NCI-H1092 treated with DMSO at 0.1 percent for 48 hours (cell line): ENCODE data around the gene NAA38.
"Not testable (repeated sequence)": the region's sequence is repeated elsewhere in the genome, so short reads cannot be mapped to it uniquely, and the experiment has no call there.

Experiments used
- DNase-seq: peaks from one replicate; lab custom pipeline; 2025; lab: John Stamatoyannopoulos, UW

NAA38 gene

DNA sequence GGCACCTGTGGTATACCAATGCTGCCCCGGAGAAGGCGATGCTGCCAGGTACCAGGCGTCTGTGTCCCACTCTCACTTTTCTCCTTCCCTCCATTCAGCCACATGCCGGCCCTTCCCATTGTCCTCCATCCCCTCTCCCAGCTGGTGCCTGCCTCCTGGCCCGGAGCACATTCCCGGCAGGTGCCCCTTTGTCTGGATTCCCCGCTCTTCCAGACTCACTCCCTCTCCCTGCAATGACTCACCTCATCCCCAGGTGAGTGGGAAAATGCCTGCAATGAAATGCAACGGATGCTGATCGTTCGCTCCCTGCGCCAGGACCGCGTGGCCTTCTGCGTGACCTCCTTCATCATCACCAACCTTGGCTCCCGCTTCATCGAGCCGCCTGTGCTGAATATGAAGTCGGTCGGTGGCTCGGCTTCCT is 33.8 kb downstream of the NAA38 start:
- no peak for DNase-seq

DNA sequence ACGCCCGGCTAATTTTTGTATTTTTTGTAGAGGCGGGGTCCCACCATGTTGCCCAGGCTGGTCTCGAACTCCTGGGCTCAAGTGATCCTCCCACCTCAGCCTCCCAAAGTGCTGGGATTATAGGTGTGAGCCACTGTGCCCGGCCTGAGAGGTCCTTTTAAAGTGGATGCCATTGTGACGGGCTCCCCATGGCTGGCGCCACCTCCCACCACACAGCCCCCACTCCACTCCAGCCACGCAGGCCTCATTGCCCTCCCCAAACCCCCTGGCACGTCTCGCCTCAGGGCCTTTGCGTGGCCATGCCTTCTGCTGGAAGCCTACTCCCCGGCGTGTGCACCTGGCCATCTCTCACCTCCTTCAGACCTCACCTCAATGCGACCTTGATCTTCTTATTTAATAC is 35.2 kb downstream of the NAA38 start:
- no peak for DNase-seq

DNA sequence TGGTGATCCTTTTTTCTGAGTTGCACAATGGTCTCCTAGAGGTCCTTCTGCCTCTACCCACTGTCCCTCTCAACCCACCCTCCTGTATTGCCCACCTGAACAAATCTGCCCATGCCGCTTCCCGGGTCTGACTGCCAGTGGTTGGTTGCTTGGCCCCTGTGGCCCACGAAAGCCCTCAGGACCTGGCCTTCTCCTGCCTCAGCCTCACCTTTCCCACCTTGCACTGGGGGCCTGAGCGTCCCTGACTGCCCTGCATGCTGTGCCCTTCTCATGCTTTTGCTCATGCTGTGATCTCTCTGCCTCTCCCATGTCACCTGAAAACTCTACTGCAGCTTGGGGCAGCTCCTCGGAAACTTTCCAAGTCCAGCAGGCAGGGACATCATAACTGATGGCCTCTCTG is 37.1 kb downstream of the NAA38 start:
- no peak for DNase-seq

DNA sequence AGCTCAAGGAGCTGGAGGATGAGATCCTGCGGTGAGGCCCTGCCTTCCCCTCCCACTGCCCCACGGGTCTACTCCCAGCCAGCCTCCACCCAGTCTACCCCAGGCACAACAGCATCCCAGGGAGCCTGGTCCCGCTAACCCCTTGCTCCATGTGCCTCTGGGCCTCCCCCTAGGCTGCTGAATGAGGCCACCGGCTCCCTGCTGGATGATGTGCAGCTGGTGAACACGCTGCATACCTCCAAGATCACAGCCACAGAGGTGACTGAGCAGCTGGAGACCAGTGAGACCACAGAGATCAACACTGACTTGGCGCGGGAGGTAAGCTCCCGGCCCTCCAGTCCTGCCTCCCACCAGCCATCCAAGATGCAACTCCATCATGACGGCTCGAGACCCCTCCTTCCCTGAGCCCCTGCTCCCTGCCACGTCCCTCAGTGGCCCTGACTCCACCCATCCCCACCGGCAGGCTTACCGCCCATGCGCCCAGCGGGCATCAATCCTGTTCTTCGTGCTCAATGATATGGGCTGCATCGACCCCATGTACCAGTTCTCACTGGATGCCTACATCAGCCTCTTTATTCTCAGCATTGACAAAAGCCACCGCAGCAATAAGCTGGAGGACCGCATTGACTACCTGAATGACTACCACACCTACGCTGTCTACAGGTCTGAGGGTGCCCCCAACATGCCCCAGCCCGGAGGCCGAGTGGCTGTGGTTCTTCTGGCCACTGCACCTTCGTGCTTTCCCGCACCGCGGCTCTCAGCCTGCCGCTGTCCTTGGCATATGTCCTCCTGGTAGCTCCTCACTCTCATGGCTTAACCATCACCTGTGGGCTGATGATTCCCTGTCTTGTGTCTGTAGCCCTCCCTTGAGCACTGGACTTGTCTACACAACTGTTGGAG is 38.4 kb downstream of the NAA38 start:
- DNase-seq = no peak

DNA sequence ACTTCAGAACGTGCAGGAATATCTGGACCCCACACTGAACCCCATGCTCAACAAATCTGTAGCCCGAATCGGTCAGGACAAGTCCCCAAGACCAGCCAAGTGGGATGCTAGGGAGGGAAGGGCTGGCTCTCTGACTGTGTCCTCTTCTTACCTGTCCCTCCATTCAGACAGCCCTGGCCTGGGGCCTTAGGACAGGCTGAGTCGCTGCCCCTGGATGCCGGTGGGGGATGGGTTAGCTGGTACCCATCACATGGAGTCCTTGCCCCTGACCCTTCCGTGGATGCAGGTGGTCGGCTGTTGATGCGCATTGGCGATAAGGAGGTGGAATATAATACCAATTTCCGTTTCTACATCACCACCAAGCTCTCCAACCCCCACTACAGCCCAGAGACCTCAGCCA is 39.3 kb downstream of the NAA38 start:
- no peak for DNase-seq

DNA sequence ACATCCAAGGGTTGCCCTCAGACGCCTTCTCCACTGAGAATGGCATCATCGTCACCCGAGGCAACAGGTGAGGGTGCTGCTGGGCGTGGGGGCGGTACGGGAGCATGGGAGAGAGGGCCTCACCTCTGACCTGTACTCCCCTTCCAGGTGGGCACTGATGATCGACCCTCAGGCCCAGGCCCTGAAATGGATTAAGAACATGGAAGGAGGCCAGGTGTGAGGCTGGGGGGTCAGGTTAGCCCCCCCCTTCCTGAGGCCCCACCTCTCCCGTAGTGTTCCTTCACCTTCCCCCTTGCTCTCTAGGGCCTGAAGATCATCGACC is 39.8 kb downstream of the NAA38 start:
- DNase-seq = no peak

DNA sequence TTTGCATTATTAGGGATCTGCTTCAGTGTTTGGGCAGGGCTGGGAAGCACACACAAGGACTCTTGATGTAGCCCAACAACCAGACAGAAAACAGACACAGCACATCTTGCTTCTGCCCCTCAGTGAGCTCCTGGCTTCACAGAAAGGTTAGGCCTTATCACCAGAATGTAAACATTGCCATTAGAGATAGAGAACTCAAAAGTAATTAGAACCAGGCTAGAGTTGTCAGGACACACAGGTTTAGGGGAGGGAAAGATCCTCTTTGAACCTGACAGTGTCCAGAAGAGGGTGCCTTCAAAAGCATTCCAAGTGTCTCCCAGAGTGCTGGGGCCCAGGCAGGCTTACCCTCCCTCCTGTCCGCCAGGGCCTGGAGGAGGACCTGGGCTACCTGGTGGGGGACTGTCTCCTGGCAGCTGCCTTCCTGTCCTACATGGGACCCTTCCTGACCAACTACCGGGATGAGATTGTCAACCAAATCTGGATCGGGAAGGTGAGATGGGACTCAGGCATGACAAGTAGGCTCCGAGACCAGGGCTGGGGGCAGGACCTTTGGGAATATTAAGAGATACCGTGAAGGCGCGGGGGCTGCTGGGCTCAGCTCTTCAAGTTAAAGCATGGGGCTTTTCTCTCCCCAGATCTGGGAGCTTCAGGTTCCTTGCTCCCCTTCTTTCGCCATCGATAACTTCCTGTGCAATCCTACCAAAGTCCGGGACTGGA is 40.3 kb downstream of the NAA38 start:
- DNase-seq = no peak

DNA sequence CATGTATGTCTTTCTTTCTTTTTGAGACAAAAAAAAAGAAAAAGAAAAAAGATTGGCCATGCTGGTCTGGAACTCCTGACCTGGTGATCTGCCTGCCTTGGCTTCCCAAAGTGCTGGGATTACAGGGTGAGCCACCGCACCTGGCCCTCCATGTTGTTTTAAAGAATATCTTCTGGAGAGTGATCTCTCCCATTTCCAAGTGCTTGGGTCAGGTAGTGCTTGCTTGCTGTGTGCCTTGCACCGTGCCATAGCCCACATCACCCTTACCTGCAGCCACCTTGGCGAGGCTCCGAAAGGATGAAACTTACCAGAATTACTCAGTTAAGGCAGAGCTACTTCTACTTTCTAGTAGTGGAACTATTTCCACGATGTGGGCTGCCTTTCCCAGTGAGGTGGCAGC is 42.4 kb downstream of the NAA38 start:
- no peak for DNase-seq

DNA sequence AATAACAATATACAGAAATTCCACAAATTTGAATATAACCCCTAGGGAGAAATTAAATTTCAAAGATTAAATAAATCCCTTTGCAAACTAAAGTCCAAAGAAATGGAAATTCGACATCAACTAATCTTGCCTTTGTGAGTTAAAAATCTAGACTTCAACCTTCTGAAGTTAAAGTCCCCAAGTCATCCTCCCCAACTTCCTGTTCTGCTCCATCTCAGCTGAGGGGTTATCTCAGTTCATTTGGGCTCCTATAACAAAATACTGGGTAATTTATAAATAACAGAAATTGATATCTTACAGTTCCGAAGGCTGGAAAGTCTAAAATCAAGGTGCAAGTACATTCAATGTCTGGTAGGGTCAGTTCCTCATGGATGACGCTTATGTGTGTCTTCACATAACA is 46.1 kb downstream of the NAA38 start:
- DNase-seq = no peak

DNA sequence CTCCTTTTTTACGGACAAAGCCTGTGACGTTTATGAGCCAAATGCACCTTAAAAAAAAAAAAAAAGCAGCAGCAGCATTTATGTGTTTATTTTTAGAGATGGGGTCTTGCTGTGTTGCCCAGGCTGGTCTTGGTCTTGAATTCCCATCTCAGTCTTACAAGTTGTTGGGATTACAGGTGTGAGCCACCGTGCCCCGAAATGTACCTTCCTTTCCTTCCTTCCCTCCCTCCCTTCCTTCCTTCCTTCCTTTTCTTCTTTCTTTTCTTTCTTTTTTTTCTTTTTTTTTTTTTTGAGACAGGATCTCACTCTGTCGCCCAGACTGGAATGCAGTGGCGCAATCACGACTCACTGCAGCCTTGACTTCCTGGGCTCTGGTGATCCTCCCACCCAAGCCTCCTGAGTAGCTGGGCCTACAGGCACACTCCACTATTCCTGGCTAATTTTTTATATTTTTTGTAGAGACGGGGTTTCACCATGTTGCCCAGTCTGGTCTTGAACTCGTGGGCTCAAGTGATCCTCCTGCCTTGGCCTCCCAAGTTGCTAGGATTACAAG is 47.5 kb downstream of the NAA38 start:
- not testable (repeated sequence) for DNase-seq

DNA sequence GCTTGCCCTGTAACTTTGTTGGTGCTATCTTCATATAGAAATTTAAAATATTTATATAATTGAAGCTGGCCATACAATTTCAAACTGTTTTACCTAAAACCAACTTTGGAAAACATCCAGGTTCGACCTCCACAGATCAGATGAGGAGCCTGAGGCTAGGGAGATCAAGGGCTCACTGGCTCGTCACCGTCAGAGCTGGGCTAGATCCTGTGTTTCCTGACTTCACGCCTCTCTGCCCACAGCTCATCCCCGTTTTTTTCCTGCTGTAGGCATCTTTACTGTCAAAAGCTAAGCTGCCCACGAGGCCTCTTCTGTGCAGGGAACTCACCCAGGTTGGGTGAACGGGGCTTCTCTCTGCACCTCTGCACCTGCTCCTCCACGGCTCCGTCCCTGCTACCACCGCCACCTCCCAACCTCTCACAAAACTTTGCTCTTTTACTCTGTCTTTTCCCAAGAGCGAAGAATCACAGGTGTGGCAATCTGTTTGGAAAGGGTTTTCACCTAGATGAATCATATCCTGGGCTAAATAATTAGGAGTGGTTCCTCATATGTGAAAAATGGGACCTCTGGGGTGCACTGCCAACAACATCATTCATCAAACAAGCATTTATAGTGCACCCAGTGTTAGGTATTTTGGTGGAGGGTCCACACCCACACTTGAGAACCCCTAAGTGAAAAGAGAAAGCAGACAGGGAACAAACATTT is 48.1 kb downstream of the NAA38 start:
- DNase-seq = no peak

DNA sequence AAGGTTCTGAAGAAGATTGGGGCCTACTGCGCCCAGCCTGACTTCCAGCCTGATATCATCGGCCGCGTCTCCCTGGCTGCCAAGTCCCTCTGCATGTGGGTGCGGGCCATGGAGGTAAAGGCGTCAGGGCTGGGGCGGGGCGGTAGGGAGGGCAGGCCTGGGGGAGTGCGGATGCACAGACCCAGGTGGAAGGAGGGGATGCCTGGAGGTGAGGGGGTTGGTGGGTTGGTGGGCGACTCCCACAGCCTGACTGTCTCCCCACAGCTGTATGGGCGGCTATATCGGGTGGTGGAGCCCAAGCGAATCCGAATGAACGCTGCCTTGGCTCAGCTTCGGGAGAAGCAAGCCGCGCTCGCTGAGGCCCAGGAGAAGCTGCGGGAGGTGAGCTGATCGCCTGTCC is 50.2 kb downstream of the NAA38 start:
- DNase-seq = no peak
